Activated T-helper 17 cell treated with anti-CD3 and anti-CD28 coated beads, Interleukin-2, amount 50 U/mL, for 72 hours (primary cell): ENCODE data around the gene COL5A1. TPM values are rescaled to one million over a fixed set of nuclear protein-coding genes. Genes with fewer than 3 reads are reported as not detected.
"Not testable (repeated sequence)": the region's sequence is repeated elsewhere in the genome, so short reads cannot be mapped to it uniquely, and the experiment has no call there.

Source experiments
- ATAC-seq: fragments of 150-1000 bp; cut with Tn5 transposase; replicated peaks from 2 replicates; pipeline ENCODE4 v1.10.0; 2021; ENCODE audit warnings: mild to moderate bottlenecking, moderate library complexity
- H3K27ac Mint-ChIP-seq: one replicate; pipeline ENCODE4 v1.8.0; 2022; ENCODE audit warnings: mixed read lengths
- H3K27me3 Mint-ChIP-seq: one replicate; pipeline ENCODE4 v1.8.0; 2022; ENCODE audit warnings: mixed read lengths
- H3K36me3 Mint-ChIP-seq: one replicate; pipeline ENCODE4 v1.8.0; 2022; ENCODE audit warnings: low read depth, mild to moderate bottlenecking, mixed read lengths
- H3K4me1 Mint-ChIP-seq: one replicate; pipeline ENCODE4 v1.8.0; 2022; ENCODE audit warnings: mixed read lengths
- H3K4me3 Mint-ChIP-seq: one replicate; pipeline ENCODE4 v1.8.0; 2022; ENCODE audit warnings: mild to moderate bottlenecking, mixed read lengths
- H3K9me3 Mint-ChIP-seq: one replicate; pipeline ENCODE4 v1.8.0; 2022; ENCODE audit warnings: mixed read lengths
- total RNA-seq, 2 donors: library from RNA; stranded (reverse); gene quantifications; one replicate each; pipeline ENCODE4 v1.2.3, GENCODE V29; 2022

The COL5A1 gene
- total RNA-seq, 2 donors from 2014 or later: 0.50 to 1.3 TPM

DNA sequence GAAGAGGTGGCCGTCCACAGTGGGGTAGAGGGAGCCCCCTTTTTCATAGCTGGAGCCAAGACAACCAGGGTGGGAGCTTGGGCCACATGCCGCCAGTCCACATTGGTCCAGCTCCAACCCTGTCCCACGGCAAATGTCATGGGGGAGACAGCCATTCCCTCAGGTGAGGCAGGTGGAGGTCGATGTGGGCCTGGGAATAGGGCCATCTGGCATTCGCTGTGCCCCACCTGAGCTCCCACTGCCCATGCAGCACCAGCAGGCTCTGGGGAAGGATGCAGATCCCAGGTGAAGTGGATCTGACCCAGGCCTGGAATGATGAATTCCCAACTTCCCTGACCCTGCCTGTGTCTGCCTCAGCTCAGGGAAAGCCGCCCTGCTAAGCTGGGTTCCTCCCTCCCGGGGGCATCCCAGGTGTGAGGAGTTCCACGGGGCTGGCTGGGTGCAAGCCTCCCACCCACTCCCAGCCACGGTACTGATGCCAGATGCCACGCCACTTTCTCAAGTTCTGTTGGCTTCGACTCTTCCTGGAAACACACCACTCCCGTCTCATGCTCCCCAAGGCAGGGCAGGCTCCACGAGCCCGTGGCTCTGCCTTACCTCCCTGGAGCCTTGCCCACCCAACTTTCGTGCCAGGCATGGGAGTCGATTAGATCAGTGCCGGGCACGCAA lies 213.8 kb downstream of the COL5A1 start:
- H3K9me3 Mint-ChIP-seq: peaks cover 5% of the 10 kb centered on the region
- H3K4me3 Mint-ChIP-seq: no peak overlapping the region
- ATAC-seq: no peak
- H3K27me3 Mint-ChIP-seq: peaks cover 20% of the 10 kb centered on the region
- no peaks in the 10 kb centered on the region for H3K36me3 Mint-ChIP-seq
- no peak overlapping the region for H3K27ac Mint-ChIP-seq
- H3K4me1 Mint-ChIP-seq: peaks cover 11% of the 10 kb centered on the region

DNA sequence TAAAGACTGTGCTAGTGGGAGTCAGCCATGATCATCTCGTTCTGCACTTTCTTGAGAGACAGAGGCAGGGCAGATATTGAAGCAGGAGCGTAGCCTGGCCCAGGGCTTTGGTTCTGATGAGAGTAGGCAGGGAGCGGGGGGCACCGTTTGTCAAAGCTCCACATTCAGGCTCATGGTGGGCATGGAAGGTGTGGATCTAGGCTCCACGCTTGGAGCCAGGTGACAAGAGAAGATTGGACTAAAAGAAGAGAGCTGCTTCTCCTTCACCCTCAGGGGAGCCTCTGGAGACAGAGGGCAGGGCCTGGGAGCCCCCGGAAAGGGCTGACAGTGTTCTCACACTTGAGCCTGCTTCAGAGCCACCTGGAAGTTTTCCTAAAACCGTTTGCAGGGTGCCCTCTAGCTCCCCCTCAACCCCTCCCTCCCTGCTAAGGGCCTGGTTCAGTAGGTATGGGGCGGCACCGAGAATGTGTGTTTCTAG lies 214.3 kb downstream of the COL5A1 start:
- H3K4me3 Mint-ChIP-seq: no peak overlapping the region
- H3K9me3 Mint-ChIP-seq: peaks cover 5% of the 10 kb centered on the region
- peaks cover 11% of the 10 kb centered on the region for H3K4me1 Mint-ChIP-seq
- H3K36me3 Mint-ChIP-seq: no peaks in the 10 kb centered on the region
- H3K27ac Mint-ChIP-seq: no peak overlapping the region
- peaks cover 24% of the 10 kb centered on the region for H3K27me3 Mint-ChIP-seq
- ATAC-seq: no peak

DNA sequence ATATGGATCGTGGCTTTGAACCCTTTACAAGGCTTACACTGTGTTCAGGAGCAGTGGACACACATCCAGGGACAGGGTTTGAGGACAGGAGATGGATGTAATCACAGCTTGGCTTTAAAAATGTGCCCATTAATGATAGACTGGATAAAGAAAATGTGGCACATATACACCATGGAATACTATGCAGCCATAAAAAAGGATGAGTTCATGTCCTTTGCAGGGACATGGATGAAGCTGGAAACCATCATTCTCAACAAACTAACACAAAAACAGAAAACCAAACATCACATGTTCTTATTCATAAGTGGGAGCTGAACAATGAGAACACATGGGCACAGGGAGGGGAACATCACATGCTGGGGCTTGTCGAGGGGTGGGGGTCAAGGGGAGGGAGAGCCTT lies 215.8 kb downstream of the COL5A1 start:
- Mint-ChIP-seq H3K27ac (peak overlapping the region; percentile 88), H3K4me1 (peaks cover 11% of the 10 kb centered on the region), H3K27me3 (peaks cover 27% of the 10 kb centered on the region), H3K4me3 (peak overlapping the region; percentile 55)
- H3K9me3 Mint-ChIP-seq, H3K36me3 Mint-ChIP-seq, ATAC-seq: not testable (repeated sequence)

DNA sequence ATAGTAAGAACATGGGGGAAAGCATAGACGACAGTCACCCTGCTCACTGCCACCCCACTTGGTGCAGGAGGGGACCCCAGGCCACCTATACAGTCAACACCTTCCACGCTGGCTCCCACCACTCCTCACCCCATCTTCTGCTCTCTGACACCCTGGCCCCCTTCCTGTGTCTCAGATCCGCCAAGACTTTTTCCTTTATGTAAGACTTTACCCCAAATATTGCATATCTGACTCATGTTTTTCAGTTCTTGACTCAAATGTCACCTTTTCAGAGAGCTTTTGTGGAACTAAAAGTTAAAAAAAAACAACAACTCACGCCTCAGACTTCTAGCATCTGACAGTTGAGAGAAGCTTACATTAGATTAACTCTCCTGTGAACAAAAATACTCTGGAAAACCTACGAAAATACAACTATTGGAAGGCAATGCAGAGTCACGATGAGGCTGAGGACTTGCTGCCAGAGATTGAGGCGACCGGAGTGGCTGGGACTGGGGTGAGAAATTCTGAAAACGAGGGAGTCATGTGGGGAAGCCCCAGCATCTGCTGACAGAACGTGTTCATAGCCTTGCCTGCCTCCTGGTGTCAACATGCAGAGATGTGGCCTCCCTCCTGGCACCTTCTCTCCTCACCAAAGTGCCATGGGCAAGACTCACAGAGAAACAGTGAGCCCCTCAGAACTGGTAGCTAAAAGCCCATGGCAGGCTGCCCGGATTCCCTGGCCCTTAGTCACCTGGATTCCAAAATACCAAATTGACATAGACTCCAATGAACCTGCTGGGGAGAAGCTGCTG lies 216.6 kb downstream of the COL5A1 start:
- H3K36me3 Mint-ChIP-seq: no peaks in the 10 kb centered on the region
- ATAC-seq: peak; percentile 97
- H3K27ac Mint-ChIP-seq: peak overlapping the region; percentile 88
- H3K27me3 Mint-ChIP-seq: peaks cover 27% of the 10 kb centered on the region
- peak overlapping the region; percentile 55 for H3K4me3 Mint-ChIP-seq
- H3K9me3 Mint-ChIP-seq: peaks cover 5% of the 10 kb centered on the region
- H3K4me1 Mint-ChIP-seq: peaks cover 11% of the 10 kb centered on the region

DNA sequence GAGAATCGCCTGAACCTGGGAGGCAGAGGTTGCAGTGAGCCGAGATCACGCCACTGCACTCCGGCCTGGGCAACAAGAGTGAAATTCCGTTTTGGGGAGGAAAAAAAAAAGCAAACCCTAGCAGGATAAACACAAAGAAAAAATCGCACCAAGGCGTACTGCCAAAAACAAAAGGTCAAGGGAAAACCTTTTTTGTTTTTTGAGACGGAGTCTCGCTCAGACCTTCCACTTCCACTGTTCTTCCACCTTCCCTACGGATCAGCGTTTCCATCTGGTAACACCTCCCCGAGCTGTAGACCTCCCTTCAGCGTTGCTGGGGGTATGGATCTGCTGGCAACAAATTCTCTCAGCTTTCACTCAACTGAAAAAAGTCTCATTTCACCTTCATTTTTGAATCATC lies 218.9 kb downstream of the COL5A1 start:
- ATAC-seq: no peak
- H3K9me3 Mint-ChIP-seq: peaks cover 5% of the 10 kb centered on the region
- H3K4me1 Mint-ChIP-seq: peaks cover 11% of the 10 kb centered on the region
- no peaks in the 10 kb centered on the region for H3K36me3 Mint-ChIP-seq
- H3K27ac Mint-ChIP-seq: no peak overlapping the region
- peaks cover 24% of the 10 kb centered on the region for H3K27me3 Mint-ChIP-seq
- H3K4me3 Mint-ChIP-seq: no peak overlapping the region

DNA sequence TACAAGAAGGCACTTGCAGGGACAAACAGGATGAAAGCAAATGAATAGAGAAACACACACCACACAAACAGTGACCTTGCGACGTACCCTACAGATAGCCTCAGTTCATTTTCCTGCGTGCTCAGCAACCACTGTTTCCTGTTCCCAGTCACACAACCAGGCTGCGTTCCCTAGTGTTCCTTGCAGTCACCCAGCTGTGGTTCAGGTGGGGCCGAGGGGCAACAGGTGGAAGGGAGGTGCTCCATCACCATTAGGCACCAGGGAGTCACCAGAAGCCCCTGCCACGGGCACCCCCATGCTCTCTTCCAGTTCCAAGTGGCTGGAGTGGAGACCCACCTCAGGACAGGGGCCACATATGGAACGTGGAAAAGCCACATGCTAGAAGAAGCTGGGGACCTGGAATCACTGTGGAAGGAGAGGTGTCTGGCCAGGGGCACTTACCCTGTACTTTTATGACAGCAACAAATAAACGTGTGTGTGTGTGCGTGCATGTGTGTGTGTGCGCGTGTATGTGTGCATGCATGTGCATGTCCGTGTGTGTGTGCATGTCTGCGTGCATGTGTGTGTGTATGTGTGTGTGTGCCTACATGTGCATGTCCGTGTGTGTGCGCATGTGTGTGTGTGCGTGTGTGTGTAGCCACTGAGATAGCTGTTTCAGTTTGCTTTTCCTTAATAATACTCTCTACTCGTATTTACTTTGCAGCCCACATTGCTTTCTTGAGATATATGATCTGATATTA lies 220.2 kb downstream of the COL5A1 start:
- ATAC-seq: no peak
- Mint-ChIP-seq H3K36me3 (no peaks in the 10 kb centered on the region), H3K9me3 (peaks cover 5% of the 10 kb centered on the region), H3K4me3 (no peak overlapping the region), H3K27ac (no peak overlapping the region), H3K27me3 (peaks cover 21% of the 10 kb centered on the region), H3K4me1 (peaks cover 11% of the 10 kb centered on the region)

DNA sequence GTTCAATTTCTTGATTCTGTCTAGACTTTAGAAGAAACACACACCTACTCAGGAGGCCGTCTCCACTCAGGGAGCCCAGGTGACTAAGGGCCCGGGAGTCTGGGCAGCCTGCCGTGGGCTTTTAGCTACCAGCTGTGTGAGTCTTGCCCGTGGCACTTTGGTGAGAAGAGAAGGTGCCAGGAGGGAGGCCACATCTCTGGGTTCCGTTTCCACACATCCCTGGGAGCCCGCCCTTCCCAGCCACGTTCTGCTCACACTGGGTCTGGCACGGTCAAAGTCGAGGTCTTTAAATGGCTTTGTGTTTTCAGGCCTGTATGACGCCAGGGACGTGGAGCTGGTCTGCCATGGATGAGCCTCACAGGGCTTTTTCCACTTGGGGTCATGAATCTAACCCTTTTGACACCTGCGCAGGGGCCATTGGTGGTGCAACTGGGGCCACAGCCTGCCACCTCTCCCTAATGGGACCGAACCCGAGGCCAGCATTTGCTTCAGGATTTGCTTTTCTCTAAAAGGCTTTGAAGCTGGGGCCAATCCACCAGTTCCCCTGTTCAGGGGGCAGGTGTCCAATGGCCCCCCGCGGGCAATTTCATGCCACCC lies 221.8 kb downstream of the COL5A1 start:
- no peaks in the 10 kb centered on the region for H3K36me3 Mint-ChIP-seq
- no peaks in the 10 kb centered on the region for H3K4me1 Mint-ChIP-seq
- ATAC-seq: no peak
- peaks cover 14% of the 10 kb centered on the region for H3K27me3 Mint-ChIP-seq
- no peak overlapping the region for H3K4me3 Mint-ChIP-seq
- H3K9me3 Mint-ChIP-seq: no peaks in the 10 kb centered on the region
- H3K27ac Mint-ChIP-seq: no peak overlapping the region

DNA sequence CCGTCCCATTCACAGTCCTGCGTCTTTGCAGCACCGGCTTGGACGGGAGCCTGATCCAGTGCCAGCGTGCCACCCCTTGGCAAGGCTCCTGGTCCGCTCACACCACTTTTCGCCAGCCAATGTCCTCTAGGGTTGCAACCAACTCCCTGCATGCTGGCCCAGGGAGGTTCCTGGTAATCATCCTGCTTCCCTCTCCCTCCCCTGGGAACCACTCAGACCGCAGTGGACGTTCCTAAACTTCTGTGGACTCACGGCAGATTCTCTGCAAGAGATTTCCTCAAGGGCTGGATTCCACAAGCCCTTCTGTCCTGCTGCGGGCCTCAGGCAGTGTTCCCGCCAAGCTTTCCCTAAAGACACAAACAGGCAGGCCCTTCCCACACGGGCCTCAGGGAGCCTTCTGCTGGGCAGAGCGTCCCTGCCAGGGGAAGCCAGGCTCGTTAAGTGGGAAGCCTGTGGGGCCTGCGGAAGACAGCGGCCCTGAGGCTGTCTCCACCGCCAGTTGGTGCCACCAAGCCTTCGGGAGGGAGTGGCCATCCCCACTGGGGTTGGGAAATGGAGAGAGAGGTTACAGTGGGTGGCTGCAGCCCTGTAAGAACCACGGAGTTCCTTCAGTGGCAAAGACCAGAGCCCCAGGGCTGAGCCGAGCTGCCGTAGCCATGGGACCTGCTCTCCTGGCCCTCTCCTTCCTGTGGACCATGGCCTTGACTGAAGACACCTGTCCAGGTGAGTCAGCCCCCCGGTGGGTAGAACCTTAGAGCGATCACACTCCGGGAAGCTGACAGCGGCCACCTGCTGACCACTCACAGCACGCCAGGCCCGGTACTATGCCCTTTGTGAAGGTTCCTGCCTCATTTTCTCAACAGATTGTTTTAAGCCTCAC lies 222.6 kb downstream of the COL5A1 start:
- H3K27me3 Mint-ChIP-seq: peaks cover 14% of the 10 kb centered on the region
- ATAC-seq: no peak
- H3K36me3 Mint-ChIP-seq: no peaks in the 10 kb centered on the region
- no peaks in the 10 kb centered on the region for H3K4me1 Mint-ChIP-seq
- no peaks in the 10 kb centered on the region for H3K9me3 Mint-ChIP-seq
- no peak overlapping the region for H3K27ac Mint-ChIP-seq
- no peak overlapping the region for H3K4me3 Mint-ChIP-seq

DNA sequence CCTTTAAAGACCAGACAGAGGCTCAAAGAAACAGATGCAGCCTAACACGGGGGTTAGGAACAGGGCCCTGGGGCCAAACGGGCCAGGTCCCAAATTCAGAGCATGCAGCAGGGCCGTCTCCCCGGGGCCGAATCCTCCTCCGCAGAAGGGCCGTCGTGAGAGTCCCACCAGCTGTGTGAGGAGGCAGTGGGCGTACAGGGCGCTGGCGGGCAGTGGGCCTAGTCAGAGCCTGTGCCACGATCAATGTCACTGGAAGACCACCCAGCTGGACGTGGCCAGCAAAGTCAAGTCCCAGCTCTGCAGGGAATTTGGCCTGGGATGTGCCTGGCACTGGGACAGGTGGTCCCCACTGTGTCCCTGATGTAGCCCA lies 223.2 kb downstream of the COL5A1 start:
- no peak for ATAC-seq
- Mint-ChIP-seq H3K4me3 (no peak overlapping the region), H3K36me3 (no peaks in the 10 kb centered on the region), H3K9me3 (no peaks in the 10 kb centered on the region), H3K4me1 (no peaks in the 10 kb centered on the region), H3K27me3 (peaks cover 13% of the 10 kb centered on the region), H3K27ac (no peak overlapping the region)

DNA sequence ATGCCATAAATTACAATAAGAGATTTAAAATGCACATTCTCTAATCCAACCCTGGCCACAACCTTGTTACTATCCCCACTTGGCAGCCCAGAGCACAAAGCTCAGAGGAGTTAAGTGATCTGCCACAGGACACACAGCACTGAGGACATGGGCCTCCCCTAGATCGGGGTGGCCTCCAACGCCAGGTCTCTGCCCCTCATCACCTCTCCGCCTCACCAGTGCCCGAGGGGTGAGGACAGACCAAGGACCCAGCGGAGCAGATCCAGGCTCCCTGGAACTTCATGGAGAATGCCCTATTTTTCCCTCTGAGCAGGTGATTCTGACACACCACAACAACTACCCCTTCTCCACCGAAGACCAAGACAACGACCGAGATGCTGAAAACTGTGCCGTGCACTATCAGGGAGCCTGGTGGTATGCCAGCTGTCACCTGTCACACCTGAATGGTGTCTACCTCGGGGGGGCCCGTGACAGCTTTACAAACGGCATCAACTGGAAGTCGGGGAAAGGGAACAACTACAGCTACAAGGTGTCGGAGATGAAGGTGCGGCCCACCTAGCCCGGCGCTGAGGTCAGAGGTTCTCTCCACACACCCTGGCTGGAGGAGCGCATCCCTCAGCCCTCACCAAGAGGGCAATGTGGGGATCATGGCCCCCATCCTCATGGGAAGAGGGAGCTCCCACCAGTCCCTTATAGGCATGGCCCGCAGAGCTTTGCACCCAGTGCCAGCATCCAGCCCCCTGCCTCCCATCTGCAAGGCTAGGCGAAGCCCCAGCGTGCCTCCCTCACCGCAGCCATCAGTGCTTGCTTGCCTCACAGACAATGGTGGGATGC lies 226.5 kb downstream of the COL5A1 start:
- Mint-ChIP-seq H3K9me3 (no peaks in the 10 kb centered on the region), H3K4me1 (no peaks in the 10 kb centered on the region), H3K4me3 (no peak overlapping the region), H3K36me3 (no peaks in the 10 kb centered on the region), H3K27me3 (peaks cover 5% of the 10 kb centered on the region), H3K27ac (no peak overlapping the region)
- no peak for ATAC-seq

DNA sequence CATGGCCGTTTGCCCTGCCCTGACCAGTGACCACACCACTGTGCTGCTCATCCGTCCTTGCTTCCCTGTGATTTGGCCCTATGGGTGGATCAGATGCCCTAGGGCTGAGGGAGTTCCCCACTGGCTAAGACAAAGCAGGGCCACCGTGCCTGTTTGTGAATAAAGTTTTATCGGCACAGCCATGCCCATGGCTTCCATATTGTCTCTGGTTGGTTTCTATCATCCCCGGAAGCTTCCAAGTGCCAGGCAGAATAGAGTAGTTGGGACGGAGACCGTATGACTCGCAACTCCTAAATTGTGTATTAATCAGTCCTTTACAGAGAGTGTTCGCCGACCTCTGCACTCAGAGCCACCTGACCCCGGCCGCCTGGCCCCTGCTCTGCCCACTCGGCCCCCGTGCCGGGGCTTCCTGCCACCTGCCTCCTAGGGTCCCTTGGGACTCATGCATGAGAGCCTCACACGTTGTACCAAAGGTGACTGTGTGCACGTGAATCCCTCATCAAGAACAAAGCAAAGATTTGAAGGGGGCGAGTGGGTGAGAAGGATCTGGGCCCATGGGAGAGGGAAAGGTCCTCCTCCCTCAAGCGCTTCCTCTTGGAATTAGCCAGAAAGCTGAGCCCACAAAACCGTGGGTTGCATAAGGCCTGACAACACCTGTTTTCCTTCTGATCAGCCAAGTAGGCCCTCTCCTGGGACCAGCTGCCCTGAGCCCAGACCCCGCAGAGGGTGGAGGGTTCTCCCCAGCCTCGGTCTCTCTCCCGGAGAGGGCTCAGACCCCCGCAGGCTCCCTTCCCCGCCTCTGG lies 227.3 kb downstream of the COL5A1 start:
- Mint-ChIP-seq H3K4me3 (no peak overlapping the region), H3K27me3 (peaks cover 5% of the 10 kb centered on the region), H3K36me3 (no peaks in the 10 kb centered on the region), H3K9me3 (no peaks in the 10 kb centered on the region), H3K4me1 (no peaks in the 10 kb centered on the region), H3K27ac (no peak overlapping the region)
- ATAC-seq: no peak

DNA sequence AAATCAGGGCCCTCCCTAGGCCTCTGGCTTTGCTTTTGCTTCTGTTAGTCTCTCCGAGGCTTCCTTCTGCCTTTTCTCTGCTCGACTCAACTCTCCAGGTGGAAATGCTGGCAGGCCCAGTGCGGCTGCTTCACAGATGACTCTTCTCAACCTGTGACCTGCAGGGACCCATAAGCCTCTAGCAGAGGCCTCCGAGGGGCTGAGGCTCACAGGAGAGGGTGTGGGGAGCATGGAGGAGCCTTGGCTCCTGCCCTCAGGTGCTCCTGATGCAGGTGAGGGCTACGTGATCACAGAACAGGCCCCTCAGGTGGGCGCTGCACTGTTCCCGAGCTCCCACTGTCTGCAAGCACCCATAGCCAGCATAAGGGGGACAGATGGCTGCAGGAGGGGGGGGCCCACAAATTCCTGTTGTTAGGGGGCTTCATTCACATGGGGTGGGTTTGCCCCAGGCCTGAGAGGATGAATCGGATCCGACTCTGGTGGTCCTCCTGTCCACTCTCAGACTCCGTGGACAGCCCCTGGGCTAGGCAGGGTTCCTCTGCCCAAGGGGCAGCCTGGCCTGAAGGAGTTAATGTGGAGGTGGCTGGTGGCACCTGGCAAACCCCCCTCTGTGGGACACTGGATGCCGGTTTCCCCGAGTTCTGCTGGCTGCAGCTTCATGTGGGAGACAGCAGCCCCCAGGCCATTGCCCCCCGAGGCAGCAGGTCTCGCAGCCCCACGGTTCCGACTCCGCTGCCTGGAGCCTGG lies 228.1 kb downstream of the COL5A1 start:
- Mint-ChIP-seq H3K27ac (no peak overlapping the region), H3K4me3 (no peak overlapping the region), H3K27me3 (peaks cover 5% of the 10 kb centered on the region), H3K9me3 (no peaks in the 10 kb centered on the region), H3K36me3 (no peaks in the 10 kb centered on the region), H3K4me1 (no peaks in the 10 kb centered on the region)
- no peak for ATAC-seq
